ENCODE measurements around the gene DYRK3. TPM values are rescaled to one million over a fixed set of nuclear protein-coding genes. Genes with fewer than 3 reads are reported as not detected.

Gene DYRK3
- total RNA-seq, 1 experiment from 2014 or later, result 45.4 TPM

DNA sequence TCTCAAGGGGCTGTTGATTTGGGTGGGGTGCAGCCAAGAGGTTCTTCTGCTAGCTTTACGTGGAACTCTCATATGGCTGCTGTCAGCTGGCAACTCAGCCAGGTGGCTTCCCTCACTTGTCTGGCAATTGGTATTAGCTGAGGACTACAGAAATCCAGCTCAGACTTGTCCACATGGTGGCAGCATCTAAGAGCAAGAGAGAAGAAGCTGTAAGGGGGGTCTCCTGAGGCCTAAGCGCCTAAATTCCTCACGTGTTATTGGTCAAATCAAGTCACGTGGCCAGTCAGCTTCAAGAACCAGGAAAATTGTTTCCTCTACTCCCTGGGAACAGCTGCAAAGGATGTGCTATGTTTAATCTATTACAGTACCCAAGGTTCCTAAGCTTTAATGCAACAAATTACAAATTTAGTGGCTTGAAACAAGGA lies 4.2 kb upstream of the DYRK3 start:
- TF ChIP-seq, protein P1, sequence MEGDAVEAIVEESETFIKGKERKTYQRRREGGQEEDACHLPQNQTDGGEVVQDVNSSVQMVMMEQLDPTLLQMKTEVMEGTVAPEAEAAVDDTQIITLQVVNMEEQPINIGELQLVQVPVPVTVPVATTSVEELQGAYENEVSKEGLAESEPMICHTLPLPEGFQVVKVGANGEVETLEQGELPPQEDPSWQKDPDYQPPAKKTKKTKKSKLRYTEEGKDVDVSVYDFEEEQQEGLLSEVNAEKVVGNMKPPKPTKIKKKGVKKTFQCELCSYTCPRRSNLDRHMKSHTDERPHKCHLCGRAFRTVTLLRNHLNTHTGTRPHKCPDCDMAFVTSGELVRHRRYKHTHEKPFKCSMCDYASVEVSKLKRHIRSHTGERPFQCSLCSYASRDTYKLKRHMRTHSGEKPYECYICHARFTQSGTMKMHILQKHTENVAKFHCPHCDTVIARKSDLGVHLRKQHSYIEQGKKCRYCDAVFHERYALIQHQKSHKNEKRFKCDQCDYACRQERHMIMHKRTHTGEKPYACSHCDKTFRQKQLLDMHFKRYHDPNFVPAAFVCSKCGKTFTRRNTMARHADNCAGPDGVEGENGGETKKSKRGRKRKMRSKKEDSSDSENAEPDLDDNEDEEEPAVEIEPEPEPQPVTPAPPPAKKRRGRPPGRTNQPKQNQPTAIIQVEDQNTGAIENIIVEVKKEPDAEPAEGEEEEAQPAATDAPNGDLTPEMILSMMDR (IDR thresholded peaks at IDR 0.05; ENCODE audit: unreplicated experiment), result peak; percentile 28
- CTCF ChIA-PET, result interaction anchor here (0.5 to 36.8 kb wide), 32 partner anchors 9 to 1508 kb away, joined by 3 to 1191 read pairs (median 4); partner anchors contain the start of genes EIF2D, IKBKE, IL20 and IL24
- peak; percentile 76 for DNase-seq (ENCODE audit: unreplicated experiment)
- H3K27me3 Mint-ChIP-seq (ENCODE audit: insufficient read depth, unreplicated experiment), result peaks cover 12% of the 10 kb centered on the region
- intact Hi-C loops (cut with micrococcal nuclease), result loop anchor here (1.0 to 10.0 kb wide), 2 partner anchors 177 to 444 kb away; no protein-coding TSS in a partner anchor
- H3K4me1 Mint-ChIP-seq (ENCODE audit: insufficient read depth, unreplicated experiment), result peaks cover 22% of the 10 kb centered on the region
- POLR2A ChIA-PET, result interaction anchor here (0.6 to 13.3 kb wide), 9 partner anchors 9 to 1120 kb away, joined by 3 to 215 read pairs (median 5); partner anchors contain the start of gene EIF2D
- no peak overlapping the region for H3K27ac Mint-ChIP-seq (ENCODE audit: low read depth, unreplicated experiment)
- BruUV-seq (replicated peaks), result no TSS peak
- H3K36me3 Mint-ChIP-seq (ENCODE audit: insufficient read depth, unreplicated experiment), result peaks cover 6% of the 10 kb centered on the region
- H3K4me3 Mint-ChIP-seq (ENCODE audit: unreplicated experiment), result no peak overlapping the region
- H3K9me3 Mint-ChIP-seq (ENCODE audit: unreplicated experiment), result peaks cover under 1% of the 10 kb centered on the region

DNA sequence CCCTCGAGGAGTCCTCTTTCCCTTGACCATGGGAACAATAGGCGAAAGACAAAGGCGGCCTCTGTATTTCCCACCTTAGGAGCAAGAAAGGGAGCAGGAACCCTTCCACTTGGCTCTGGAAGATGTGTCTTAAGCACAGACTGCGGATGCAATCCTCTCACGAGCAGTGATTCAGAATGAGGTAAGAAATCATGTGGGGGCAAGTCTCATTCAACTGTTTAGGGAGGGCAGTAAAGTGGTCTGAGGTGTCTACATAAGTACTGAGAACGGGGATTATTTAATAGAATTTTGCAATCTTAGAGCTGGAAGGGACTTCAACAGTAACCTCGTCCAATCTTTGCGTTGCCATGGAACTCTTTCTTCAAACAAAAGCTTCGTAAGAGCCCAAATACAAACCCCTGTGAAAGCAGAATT lies 1.6 kb upstream of the DYRK3 start:
- H3K9me3 Mint-ChIP-seq (ENCODE audit: unreplicated experiment), result no peaks in the 10 kb centered on the region
- BruUV-seq (replicated peaks), result no TSS peak
- POLR2A ChIA-PET, result interaction anchor here (0.6 to 13.3 kb wide), 23 partner anchors 9 to 720 kb away, joined by 3 to 215 read pairs (median 5); partner anchors contain the start of gene EIF2D
- H3K27me3 Mint-ChIP-seq (ENCODE audit: insufficient read depth, unreplicated experiment), result peaks cover 3% of the 10 kb centered on the region
- intact Hi-C loops (cut with micrococcal nuclease), result loop anchor here (1.0 to 10.0 kb wide), 6 partner anchors 25 to 441 kb away; no protein-coding TSS in a partner anchor
- peak overlapping the region; percentile 82 for H3K27ac Mint-ChIP-seq (ENCODE audit: low read depth, unreplicated experiment)
- CTCF ChIA-PET, result interaction anchor here (0.7 to 36.8 kb wide), 32 partner anchors 9 to 779 kb away, joined by 3 to 1191 read pairs (median 6); partner anchors contain the start of genes EIF2D and IL10
- TF ChIP-seq, protein P1 (IDR thresholded peaks at IDR 0.05; ENCODE audit: unreplicated experiment), result no peak
- H3K4me3 Mint-ChIP-seq (ENCODE audit: unreplicated experiment), result peak overlapping the region; percentile 89
- H3K4me1 Mint-ChIP-seq (ENCODE audit: insufficient read depth, unreplicated experiment), result peaks cover 38% of the 10 kb centered on the region
- DNase-seq (ENCODE audit: unreplicated experiment), result peak; percentile 95
- peaks cover 12% of the 10 kb centered on the region for H3K36me3 Mint-ChIP-seq (ENCODE audit: insufficient read depth, unreplicated experiment)

DNA sequence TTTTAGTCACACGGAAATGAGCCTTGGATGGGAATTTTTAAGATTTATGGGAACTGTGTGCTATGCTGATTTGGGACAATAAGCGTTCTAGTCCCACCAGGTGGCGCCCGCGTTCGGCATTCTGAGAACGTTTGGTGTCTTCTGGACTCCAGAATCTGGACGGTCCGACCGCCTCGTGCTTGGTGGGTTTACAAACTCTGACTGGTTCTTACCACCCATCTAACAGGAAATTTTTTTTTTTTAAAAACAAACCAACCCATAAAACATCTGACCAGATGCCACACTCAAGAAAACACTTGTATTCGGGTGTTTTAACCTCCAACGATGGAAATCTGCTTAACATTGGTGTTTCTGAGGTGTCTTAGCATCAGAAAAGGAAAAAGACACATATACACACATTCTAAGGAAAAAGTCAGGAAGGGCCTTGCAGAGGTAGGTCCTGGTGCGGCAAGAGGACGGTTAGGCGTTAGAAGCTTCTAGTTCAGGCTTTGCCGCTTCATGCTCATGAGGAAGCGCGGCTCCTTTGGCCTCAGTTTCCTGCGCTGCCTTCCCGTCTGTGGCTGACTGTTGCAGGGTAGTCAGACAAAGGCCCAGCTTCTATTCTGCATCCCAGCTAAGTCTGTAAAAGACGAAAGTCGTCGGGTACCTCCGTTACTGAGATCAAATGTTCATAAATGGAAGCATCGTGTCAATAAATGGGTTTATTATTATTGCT lies 814 bp upstream of the DYRK3 start:
- Mint-ChIP-seq H3K4me3 (ENCODE audit: unreplicated experiment) (peak overlapping the region; percentile 89), H3K27me3 (ENCODE audit: insufficient read depth, unreplicated experiment) (no peaks in the 10 kb centered on the region), H3K36me3 (ENCODE audit: insufficient read depth, unreplicated experiment) (peaks cover 20% of the 10 kb centered on the region), H3K9me3 (ENCODE audit: unreplicated experiment) (no peaks in the 10 kb centered on the region), H3K27ac (ENCODE audit: low read depth, unreplicated experiment) (peak overlapping the region; percentile 82), H3K4me1 (ENCODE audit: insufficient read depth, unreplicated experiment) (peaks cover 38% of the 10 kb centered on the region)
- DNase-seq (ENCODE audit: unreplicated experiment), result peak; percentile 99
- POLR2A ChIA-PET, result interaction anchor here (0.6 to 13.3 kb wide), 52 partner anchors 10 to 441 kb away, joined by 3 to 215 read pairs (median 4); partner anchors contain the start of genes C1orf116, EIF2D, IKBKE and MAPKAPK2
- TF ChIP-seq, protein P1 (IDR thresholded peaks at IDR 0.05; ENCODE audit: unreplicated experiment), result peak; percentile 97
- BruUV-seq (replicated peaks), result TSS peak; percentile 98
- CTCF ChIA-PET, result interaction anchor here (0.6 to 36.8 kb wide), 46 partner anchors 10 to 501 kb away, joined by 3 to 1191 read pairs (median 5); partner anchors contain the start of genes C4BPB, EIF2D, IKBKE and IL10
- intact Hi-C loops (cut with micrococcal nuclease), result loop anchor here (1.0 to 10.0 kb wide), 6 partner anchors 26 to 440 kb away; no protein-coding TSS in a partner anchor

DNA sequence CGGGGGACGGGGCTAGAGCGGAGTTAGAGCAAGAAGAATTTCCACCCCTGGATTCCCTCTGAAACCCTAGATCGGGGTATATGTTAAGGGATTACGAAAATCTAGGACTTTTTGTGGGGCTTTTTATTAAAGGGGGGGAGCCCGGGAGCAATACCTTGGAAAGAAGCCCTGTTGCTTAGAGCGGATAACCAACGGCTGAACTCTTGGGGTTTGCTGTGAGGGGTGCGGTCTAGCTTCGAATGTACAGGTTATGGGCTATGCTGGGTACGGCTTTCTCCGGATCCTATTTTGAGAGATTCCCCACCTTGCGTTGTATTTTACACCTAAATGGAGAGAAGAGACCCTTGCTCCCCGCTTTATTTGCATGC lies 626 bp downstream of the DYRK3 start:
- BruUV-seq (replicated peaks), result no TSS peak
- Mint-ChIP-seq H3K4me3 (ENCODE audit: unreplicated experiment) (peak overlapping the region; percentile 89), H3K4me1 (ENCODE audit: insufficient read depth, unreplicated experiment) (peaks cover 38% of the 10 kb centered on the region), H3K9me3 (ENCODE audit: unreplicated experiment) (no peaks in the 10 kb centered on the region), H3K27ac (ENCODE audit: low read depth, unreplicated experiment) (peak overlapping the region; percentile 82), H3K36me3 (ENCODE audit: insufficient read depth, unreplicated experiment) (peaks cover 35% of the 10 kb centered on the region), H3K27me3 (ENCODE audit: insufficient read depth, unreplicated experiment) (no peaks in the 10 kb centered on the region)
- TF ChIP-seq, protein P1 (IDR thresholded peaks at IDR 0.05; ENCODE audit: unreplicated experiment), result no peak
- CTCF ChIA-PET, result interaction anchor here (0.6 to 36.8 kb wide), 16 partner anchors 25 to 346 kb away, joined by 3 to 1191 read pairs (median 10); partner anchors contain the start of gene EIF2D
- POLR2A ChIA-PET, result interaction anchor here (0.7 to 13.3 kb wide), 42 partner anchors 9 to 1207 kb away, joined by 3 to 215 read pairs (median 5); partner anchors contain the start of genes C1orf116, EIF2D, IKBKE and MAPKAPK2
- intact Hi-C loops (cut with micrococcal nuclease), result loop anchor here (2.0 to 10.0 kb wide), 2 partner anchors 89 to 439 kb away; no protein-coding TSS in a partner anchor
- DNase-seq (ENCODE audit: unreplicated experiment), result peak; percentile 53

All from MCF 10A (cell line).